Inflammatory macrophage (primary cell): ENCODE measurements around the gene SINHCAF.
"Not testable (repeated sequence)": the region's sequence is repeated elsewhere in the genome, so short reads cannot be mapped to it uniquely, and the experiment has no call there.

Experiments used
- DNase-seq, 2 donors: peaks; one replicate each; pipeline ENCODE4 v3.0.0-alpha.2; 2020 to 2022

SINHCAF gene

DNA sequence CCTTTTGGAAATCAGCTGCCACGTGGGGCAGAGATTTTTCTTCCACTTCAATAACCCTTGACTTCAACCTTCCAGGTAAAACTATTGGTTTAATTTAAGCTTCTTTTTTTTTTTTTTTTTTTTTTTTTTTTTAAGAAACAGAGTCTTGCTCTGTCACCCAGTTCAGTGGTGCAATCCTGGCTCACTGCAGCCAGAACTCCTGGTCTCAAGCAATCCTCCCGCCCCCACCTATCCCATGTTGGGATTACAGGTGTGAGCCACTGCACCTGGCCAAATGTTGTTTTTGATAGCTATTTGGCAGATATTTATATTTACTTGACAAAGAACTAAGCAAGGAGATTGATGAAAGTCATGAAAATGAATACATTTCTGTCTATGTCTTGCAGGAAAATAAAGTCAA lies 65.1 kb downstream of the SINHCAF start:
- no peak for DNase-seq

DNA sequence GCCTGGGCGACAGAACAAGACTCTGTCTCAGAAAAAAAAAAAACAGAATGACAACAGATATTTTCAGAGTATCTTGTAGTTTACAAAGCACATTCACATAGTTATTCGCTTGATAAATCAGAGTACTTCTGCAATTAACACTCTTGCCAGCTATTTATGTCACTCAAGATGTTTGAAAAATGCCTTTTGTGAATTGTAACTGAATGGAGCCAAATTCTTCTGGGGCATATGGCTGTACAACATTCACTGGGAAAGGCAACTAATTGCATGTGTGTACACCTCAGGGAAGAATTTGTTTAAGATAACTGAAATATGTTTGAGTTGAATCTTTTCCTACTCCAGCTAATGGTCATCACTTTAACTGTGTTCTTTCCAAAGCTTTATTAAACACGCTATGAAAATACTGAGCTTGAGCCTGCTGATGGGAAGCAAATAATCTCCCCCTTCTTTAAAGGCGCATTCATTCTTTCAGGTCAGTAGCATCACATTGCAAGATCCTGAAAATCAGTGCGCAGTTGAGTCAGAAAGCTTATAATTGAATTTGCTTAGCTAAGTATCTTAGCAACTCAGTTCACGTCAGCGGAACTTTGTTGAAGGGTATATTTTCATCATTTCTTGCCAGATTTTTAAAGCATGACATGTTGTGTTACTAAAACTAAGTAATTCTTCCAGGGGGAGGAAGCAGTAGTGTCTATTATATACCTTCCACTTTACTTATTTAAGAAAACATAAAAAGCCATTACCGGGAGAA lies 66.6 kb downstream of the SINHCAF start:
- no peak for DNase-seq

DNA sequence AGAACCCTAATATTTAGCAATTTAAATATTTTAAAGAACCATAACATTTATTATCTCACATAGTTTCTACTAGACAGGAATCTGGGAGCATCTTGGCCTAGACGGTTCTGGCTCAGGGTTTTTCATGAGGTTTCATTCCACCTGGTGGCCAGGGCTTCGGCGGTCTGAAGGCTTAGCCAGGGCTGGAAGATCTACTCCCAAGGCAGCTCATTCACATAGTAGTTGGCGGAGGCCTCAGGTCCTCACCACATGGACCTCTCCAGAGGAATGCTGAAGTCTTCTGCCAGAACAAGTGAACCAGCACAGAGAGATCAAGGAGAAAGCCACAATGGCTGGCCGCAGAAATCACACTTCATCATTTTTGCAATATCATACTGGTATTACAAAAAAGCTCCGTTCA lies 68.2 kb downstream of the SINHCAF start:
- no peak for DNase-seq

DNA sequence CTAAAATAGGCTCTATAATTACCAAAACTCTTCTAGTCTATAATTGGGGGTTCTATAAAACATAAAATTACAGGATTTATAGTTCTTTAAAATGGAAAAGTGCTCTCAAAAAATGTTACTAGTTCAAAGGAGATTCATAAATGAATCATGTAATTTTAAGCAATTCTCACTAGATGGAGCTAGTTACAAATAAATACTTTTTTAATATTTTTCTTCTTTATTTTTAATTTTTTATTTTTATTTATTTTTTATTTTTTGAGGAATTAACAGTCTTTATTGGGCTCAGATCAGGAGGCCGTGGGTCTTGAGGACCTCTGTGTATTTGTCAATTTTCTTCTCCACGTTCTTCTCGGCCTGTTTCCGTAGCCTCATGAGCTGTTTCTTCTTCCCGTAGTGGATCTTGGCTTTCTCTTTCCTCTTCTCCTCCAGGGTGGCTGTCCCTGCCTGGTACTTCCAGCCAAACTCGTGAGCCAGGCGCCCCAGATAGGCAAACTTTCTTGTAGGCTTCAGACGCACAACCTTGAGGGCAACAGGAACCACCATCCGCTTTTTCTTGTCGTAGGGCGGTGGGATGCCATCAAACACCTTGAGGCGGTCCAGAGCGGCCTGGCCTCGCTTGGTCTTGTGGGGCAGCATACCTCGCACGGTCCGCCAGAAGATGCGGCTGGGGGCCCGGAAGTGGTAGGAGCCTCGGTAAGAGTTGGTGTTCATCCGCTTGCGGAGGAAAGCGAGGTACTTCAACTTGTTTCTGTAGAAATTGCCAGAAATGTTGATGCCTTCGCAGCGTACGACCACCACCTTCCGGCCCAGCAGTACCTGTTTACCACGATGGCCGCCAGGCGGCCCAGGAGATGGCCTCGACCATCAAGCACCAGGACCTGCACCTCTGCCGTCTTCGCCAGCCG lies 74.0 kb downstream of the SINHCAF start:
- DNase-seq: not testable (repeated sequence)

DNA sequence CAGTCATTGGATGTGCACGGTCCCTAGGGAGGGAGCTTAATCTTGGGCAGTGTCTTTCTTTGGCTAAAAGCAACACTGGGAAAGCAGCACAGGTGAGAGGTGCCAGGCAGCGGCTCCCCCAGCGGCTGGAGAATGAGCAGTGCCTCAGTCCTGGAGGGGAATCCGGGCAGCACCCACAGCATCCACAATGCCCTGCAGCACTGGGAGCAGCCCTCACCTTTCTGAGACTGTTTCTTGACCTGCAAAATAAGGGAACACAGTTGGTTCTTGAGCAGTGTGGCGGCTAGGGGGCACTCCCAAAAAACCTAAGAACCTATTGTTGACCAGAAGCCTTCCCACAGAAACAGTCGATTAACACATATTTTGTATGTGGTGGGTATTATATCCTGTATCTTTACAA lies 75.8 kb downstream of the SINHCAF start:
- no peak for DNase-seq

DNA sequence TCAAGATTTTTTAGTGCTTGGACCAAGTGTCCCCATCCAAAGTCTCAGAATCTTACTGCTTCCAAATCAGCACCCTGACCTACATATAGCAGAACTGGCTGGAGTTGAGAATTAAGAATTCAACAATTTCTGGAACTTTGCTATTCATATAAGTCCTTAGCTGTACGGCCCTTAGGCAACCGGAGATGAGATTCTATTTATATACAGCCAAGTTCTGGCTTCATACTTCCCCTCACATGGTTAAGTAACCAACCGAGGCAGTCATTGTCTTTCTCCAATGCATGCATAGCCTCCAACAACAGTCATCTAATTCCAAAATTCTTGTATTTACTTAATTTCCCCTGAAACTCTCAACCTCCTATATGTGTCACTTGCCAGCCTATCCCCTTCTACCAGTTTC lies 76.6 kb downstream of the SINHCAF start:
- DNase-seq: peak; percentile 46 to 47

DNA sequence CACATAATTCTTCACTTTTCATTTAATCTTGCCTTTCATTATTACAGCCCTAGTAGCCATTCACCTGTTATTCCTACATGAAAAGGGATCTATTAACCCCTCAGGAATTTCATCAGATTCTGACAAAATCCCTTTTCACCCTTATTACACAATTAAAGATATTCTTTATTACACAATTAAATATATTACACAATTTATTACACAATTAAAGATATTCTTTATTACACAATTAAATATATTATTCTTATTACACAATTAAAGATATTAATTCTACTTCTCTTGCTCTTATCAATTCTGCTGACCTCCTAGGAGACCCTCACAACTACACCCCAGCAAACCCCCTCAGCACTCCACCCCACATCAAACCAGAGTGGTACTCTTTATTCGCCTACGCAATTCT lies 77.1 kb downstream of the SINHCAF start:
- peak in 1 of 2 donors; percentile 17 for DNase-seq

DNA sequence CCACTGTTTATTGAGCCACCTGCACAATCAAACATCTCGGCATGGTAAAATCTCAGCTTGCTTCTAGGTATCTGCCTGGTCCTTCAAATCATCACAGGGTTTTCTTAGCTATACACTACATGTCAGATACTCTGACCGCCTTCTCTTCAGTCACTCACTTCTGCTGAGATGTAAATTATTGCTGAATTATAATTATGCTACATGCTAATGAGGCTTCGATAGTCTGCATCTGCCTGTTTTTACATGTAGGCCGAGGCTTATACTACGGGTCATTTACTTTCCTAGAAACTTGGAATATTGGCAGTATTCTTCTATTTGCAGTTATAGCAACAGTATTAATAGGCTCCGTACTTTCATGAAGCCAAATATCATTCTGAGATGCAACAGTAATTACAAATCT lies 77.6 kb downstream of the SINHCAF start:
- no peak for DNase-seq

DNA sequence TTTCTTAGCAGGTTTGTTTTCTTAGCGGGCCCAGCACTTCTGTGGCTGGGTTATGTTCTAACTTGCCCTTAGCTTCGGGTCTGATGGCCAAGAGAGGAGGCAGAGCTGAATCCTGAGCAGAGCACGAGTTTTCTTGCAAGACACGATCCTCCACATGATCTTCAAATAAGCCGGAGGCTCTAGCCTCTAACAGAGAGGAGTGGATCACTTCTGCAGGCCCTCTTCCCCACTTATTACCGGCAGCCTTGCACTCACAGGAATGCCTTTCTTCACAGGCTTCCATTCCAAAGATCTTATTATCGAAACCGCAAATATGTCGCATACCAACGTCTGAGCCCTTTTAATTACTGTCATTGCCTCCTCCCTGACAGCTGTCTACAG lies 79.5 kb downstream of the SINHCAF start:
- DNase-seq: no peak

DNA sequence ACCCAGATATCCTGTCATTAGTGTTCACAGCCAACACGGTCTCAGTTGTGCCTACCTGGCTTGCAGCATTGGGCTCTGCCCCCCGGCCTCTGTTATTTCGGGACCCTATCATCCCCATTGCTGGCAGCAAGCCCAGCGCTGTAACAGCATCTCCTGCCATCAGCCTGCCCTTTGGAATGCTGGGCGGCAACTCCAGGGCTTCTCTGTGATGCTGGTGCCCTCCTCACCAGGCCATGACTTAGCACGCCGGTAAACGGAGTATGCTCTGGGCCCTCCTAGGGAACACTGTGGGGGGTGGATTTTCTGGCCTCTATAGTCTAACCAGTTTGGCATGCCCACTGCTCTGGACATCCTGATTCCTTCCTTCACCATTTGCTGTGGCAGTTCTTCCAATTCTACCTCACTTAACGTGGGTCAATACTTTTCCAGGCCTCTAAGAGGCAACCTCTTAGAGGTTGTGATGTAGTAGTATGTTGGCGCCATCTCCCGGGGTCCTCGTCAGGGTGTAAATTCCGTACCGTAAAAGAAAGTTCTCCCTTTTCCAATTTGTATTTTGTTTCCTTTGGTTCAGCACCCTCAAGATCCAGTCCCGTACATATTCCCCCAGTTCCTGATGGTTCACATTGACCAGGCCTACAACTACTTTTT lies 80.0 kb downstream of the SINHCAF start:
- no peak for DNase-seq

DNA sequence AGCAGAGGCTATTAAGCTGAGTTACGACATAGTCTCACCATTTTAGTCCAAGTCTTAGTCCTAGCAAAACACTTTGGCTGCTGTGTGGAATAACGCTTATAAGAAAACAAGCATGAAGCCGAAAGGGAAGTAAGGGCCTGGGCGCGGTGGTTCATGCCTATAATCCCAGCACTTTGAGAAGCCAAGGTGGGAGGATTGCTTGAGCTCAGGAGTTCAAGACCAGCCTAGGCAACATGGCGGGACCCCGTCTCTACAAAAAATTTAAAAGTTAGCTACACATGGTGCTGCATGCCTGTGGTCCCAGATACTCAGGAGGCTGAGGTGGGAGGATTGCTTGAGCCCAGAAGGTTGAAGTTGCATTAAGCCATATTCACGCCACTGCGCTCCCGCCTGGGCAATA lies 83.5 kb downstream of the SINHCAF start:
- not testable (repeated sequence) for DNase-seq

DNA sequence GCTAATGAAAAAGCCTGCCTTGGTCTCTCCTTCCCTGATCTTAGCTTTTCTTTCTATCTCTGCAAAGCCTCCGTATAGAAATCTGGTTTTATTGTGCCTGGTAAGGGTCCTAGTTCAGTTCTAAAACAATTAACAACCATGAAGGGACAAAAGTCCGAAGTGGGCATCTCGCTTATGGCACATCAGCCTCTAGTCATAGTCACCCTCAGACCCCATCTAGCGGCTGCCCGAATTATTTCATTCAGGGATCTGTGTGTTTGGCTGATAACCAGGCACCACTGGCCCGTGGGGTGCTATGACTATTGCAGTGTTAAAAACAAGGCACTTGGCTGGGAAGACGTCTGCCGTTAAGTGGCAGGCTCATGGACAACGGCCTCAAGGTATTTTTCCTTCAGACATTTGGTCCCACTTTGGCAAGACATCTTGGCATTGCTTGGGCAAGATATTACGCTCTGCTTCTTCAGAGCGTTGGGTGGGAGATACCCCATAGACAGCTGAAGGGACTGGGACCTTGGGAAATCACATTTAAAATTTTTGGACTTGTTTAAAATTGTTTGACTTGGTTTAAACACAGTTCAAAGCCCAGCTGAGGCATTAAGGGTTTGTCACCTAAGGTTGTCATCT lies 87.1 kb downstream of the SINHCAF start:
- peak; percentile 50 to 55 for DNase-seq

DNA sequence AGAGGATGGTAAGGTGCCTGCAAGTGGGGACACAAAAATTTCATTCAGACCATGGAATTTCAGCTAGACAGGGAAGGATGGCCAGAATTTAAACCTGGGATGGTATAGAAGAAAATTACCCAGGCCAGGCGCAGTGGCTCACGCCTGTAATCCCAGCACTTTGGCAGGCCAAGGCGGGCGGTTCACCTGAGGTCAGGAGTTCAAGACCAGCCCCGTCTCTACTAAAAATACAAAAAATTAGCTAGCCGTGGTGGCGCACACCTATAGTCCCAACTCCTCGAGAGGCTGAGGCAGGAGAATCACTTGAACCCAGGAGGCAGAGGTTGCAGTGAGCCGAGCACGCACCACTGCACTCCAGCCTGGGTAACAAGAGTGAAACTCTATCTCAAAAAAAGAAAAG lies 87.6 kb downstream of the SINHCAF start:
- not testable (repeated sequence) for DNase-seq

DNA sequence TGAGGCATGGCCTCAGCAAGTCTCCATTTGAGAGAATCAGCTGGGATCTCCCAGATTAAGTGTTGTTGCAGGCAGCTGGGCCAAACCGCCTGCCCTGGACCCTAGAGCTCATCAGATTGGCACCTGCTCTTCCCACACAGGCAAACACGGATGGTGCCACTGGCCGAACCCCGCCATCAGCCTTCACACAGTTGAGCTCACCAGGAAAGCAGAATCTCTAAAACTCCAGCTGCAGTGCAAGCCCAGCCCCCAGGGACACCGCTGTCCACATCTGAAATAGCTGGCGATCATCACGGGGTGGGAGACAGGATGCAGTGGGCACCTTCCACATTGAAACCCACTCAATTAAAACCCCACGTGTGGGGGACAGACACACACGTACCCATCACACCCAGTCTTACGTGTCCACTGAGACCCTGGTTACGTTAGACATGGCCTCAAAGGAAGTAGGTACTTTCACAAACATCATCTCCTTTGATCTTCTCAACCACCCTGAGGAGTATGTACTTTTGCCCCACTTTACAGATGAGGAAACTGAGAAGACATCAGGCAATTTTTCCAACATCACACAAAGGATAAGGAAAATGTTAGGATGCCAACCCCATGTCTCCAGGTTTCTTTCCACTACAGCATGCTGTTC lies 88.8 kb downstream of the SINHCAF start:
- no peak for DNase-seq

DNA sequence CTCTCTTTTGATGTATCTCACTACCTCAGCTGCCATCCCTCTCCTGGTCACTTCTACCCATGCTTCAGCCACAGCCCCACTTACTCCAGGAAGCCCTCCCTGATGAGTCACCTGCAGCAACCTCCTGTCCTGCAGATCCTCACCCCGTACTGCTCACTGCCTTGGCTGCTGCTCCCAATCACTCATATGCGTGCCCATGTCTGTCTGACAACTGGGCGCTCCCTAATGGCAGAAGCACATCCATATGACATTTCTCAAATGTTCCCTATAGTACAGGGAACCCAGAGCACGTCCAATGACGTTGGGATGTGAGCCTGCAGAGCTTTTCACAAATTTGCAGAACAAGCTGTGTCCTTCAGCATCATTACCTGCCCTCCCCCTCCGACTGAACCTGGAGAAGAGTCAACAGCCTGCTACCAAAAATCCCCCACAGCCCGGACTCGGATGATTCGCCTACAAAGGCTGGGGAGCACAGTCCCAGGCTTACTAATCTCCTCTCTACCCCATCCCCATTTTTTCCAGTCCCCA lies 90.0 kb downstream of the SINHCAF start:
- DNase-seq: no peak

DNA sequence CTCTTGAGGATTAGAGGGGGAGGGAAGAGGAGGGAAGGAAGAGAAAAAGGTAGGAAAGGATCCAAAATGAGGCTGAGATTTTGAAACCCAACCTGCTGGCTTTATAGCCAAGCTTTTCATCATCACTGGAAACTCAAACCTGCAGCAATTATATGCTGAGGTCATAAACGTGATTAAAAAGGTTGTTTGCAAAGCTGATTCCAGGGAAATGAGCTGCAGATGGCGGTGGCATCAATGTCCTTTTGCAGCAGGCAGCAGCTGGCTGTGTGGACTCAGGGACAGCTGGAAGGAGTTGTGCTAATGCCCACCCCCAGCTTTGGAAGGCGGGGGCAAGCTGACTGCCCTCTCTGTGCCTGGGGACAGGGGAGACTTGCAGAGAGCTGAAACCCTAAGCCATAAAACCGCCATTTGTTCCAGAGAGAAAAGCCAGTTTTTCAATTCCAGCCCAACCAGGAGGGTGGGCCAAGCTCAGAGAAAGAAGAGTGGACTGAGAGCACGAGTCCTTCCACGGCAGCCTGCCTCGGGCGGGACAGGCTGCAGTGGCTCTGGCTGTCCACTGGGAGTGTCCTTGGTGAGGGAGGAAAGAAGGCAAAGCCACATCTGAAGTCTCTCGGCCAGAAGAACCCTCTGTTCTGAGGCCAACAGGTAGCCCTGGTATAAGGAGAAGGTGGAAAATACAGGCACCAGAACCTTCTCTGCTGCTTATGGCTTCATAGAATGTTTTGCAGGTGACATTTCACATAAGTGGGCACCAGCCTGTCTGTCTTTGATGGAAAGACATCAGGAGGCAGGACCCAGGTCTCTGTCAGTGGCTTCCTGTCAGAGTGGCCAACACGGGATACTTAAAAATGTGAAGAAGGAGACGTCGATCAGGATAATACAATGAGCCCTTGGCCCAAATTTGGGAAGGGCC lies 90.7 kb downstream of the SINHCAF start:
- DNase-seq: peak in 1 of 2 donors; percentile 11

DNA sequence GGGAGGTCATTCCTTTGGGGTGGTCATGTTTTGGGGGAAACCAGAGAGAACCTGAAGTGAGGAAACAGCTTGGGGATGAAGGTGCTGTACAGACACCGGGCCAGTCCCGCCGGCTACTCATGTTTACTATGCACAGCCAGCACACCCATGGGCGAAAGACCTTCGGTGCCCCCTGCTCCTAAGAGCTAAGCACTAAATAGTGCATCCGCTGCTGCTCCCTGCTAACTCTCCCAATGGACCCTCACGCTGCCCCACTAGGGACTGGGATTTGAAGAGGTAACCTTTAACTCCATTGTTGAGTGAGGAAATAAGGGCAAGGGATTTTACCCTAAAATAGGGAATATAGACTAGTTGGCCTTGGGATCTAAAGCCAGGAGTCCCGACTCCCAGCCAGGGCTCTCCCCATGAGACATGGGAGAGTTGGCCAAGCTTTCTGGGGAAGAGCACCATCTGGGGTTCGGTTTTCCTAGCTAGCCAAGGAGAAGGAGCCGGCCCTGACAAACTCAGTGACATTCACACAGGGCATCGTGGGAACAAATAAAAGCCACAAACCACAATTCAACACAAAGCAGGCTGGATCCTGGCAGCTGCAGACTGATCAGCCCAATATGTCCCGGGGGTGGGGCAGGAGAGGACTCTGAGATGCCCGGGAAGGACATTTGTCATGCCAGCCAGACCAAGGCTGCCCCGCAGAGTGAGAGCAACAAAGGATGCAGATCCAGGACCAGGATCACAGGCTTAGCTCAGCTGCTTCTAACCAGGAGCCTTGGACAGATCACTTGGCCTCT lies 91.7 kb downstream of the SINHCAF start:
- DNase-seq: no peak

DNA sequence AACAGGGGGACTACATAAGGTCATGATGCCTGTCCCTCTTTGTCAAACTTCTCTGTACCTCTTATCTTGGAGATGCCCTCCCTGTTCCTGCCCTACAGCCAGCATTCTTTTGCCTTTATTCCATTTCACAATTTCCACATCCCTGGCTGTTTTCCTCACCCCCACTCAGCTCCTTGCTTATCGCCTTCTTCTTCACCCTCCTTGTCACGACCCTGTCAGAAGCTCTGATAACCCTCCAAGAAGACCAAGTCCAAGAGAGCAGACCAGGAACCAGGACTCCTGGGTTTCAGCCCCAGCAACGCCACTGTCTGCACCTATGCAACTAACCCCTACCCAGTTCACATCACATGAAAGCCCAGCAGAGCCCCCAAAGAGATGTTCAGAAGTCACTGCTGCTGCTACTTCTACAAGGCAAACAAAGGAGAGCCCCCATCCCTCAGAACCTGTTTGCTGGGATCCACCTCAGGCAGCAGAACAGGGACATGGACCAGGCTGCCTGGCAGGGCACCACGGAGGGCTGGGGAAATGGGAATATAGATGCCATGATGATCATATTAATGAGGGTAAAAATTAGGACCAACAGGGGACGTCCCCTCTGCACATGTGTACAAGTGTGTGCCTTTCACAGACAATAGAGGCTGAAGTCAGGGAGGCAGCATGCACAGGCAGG lies 92.8 kb downstream of the SINHCAF start:
- no peak for DNase-seq

DNA sequence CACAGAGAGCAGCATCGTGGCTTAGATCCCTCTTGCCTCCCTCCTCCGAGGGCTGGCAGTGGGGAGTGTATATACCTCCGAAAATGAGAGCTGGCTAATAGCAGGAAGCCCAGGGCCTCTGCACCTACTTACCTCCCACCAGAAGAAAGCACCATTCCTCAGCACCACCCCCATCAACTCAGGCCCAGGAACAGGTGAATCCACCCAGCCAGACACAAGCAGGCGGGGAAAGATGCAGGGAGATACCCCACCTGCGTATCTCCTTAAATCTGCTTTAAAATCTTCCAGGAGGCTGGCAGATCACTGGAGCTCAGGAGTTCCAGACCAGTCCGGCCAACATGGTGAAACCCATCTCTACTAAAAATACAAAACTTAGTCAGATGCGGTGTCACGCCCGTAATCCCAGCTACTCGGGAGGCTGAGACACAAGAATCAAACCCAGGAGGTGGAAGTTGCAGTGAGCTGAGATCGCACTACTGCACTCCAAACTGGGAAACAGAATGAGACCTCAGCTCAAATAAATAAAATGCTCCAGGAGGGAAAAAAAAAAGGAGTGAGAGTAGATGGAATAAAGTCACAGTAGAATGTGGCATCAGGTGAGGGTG lies 93.5 kb downstream of the SINHCAF start:
- DNase-seq: no peak
